Right lobe of liver (tissue), 6 donors: Measurements from ENCODE around the gene LRP5. TPM values are rescaled to one million over a fixed set of nuclear protein-coding genes. Genes with fewer than 3 reads are reported as not detected.
A peak's percentile ranks its signal among the peaks of the same experiment; 100 is the strongest.

Source experiments
- ATAC-seq, 4 donors: fragments of 200-7000 bp; cut with Tn5 transposase; one replicate each; pipeline ENCODE4 v1.9.1; 2020; ENCODE audit warnings: mild to moderate bottlenecking in 4 of 4, moderate library complexity in 4 of 4
- DNase-seq, 3 donors: peaks; one replicate each; pipeline ENCODE4 v3.0.0-alpha.2; 2020
- H3K27ac ChIP-seq, 3 donors: fragments of 200-600 bp; one replicate each; pipeline ENCODE4 v1.8.0; 2022
- H3K27me3 ChIP-seq, 2 donors: fragments of 200-600 bp; one replicate each; pipeline ENCODE4 v1.8.0; 2022
- H3K36me3 ChIP-seq, 4 donors: fragments of 200-600 bp; sonication (generic) in 1 of 4; one replicate each; pipeline versions ENCODE4 v1.5.1 to v1.8.0; 2017 to 2022; ENCODE audit warnings: control low read depth in 1 of 4
- H3K4me1 ChIP-seq, 4 donors: fragments of 200-600 bp; sonication (generic) in 1 of 4; one replicate each; pipeline versions ENCODE4 v1.5.1 to v1.8.0; 2017 to 2022; ENCODE audit warnings: control low read depth in 1 of 4
- H3K4me3 ChIP-seq, 3 donors: fragments of 200-600 bp; one replicate each; pipeline ENCODE4 v1.8.0; 2022
- H3K9me3 ChIP-seq, 4 donors: fragments of 200-600 bp; sonication (generic) in 1 of 4; one replicate each; pipeline versions ENCODE4 v1.5.1 to v1.8.0; 2017 to 2022; ENCODE audit warnings: control low read depth in 1 of 4
- CTCF ChIP-seq, 4 donors: fragments of 200-600 bp in 3 of 4; fragments of 450-650 bp in 1 of 4; IDR thresholded peaks; one replicate each; pipeline versions ENCODE4 v1.5.1 to v1.8.0; 2016 to 2022; ENCODE audit warnings: antibody characterized with exemption in 4 of 4, mild to moderate bottlenecking in 2 of 4
- POLR2A ChIP-seq: fragments of 450-650 bp; IDR thresholded peaks from one replicate; pipeline ENCODE4 v1.6.1; 2017; ENCODE audit warnings: antibody characterized with exemption, mild to moderate bottlenecking
- WGBS: methylation state at CpG from one replicate; pipeline ENCODE4 v1.1.6; 2018; ENCODE audit warnings: low coverage, low lambda C conversion rate; ENCODE audit not compliant: insufficient coverage; ENCODE audit errors: missing lambda C conversion rate; 5-methylcytosine and 5-hydroxymethylcytosine counted together
- intact Hi-C, 2 donors: fragments of 100-400 bp; cut with DNase I; formaldehyde crosslinking; loops; one replicate each; pipeline versions ENCODE4 v1.11.2 to v1.14.1; 2022
- total RNA-seq, 6 experiments: library from RNA; depleted of rRNA in 2 of 6; stranded (reverse); fragments of >200 nt in 2 of 6; fragmentation: NEBNext Ultra II Directional in 3 of 6; extraction: Animal tissue kit (Norgen Biotek cat#: 25700) in 3 of 6; gene quantifications; one replicate each; pipeline versions ENCODE4 v1.1.0 to v1.2.4, GENCODE V29; 2016 to 2023
- donor health status: DM: no; HTN: yes; CAD: no.
- donor health status: DM: no; HTN: no; CAD: no.
- donor health status: DM: no; HTN: no; CAD: no.
- donor health status: DM: no; HTN: yes; CAD: no.
- donor health status: DM: no; HTN: yes; CAD: no.

The LRP5 gene
- total RNA-seq, 6 experiments from 2014 or later = 74.4 to 120 (median 88.2) TPM

GRCh38 chr11:68324695-68325094 is 12.3 kb downstream of the LRP5 start:
- peak overlapping the region in 1 of 3 donors; percentile 8 for H3K27ac ChIP-seq
- DNase-seq = no peak
- no peaks in the 10 kb centered on the region for H3K27me3 ChIP-seq
- ATAC-seq = no peak
- H3K36me3 ChIP-seq = no peaks in the 10 kb centered on the region
- no CpG with 5 or more reads among the region's 10 CpGs for WGBS
- H3K4me1 ChIP-seq = peaks cover 2 to 97% (median 52%) of the 10 kb centered on the region in 4 donors
- no peak for TF ChIP-seq POLR2A
- TF ChIP-seq CTCF (IDR thresholded peaks at IDR 0.05) = no peak
- H3K4me3 ChIP-seq = no peak overlapping the region
- intact Hi-C loops = loop anchor here in 1 of 2 donors (10.0 kb wide), 1 partner anchor 50 kb away; no protein-coding TSS in a partner anchor
- no peaks in the 10 kb centered on the region for H3K9me3 ChIP-seq

- WGBS = 20% methylated on average over 1 of the region's 18 CpGs
- Histone ChIP-seq H3K4me3 (no peak overlapping the region), H3K4me1 (peaks cover 2 to 97% (median 54%) of the 10 kb centered on the region in 4 donors), H3K36me3 (no peaks in the 10 kb centered on the region), H3K9me3 (no peaks in the 10 kb centered on the region), H3K27me3 (no peaks in the 10 kb centered on the region), H3K27ac (peak overlapping the region in 2 of 3 donors; percentile 82 to 87)
- DNase-seq (no peak), ATAC-seq (no peak)
- TF ChIP-seq CTCF (IDR thresholded peaks at IDR 0.05) (no peak), POLR2A (no peak)
- intact Hi-C loops = loop anchor here in 1 of 2 donors (10.0 kb wide), 1 partner anchor 49 kb away; no protein-coding TSS in a partner anchor
Observed at GRCh38 chr11:68325183-68325906, 13.0 kb downstream of the LRP5 start.

GRCh38 chr11:68325907-68326220 is 13.5 kb downstream of the LRP5 start:
- 60% methylated on average over 2 of the region's 13 CpGs for WGBS

More at GRCh38 chr11:68325907-68326220, 13.5 kb downstream of the LRP5 start:
- peaks cover 2 to 97% (median 54%) of the 10 kb centered on the region in 4 donors for H3K4me1 ChIP-seq
- intact Hi-C loops = loop anchor here in 1 of 2 donors (10.0 kb wide), 1 partner anchor 49 kb away; no protein-coding TSS in a partner anchor
- H3K27me3 ChIP-seq = no peaks in the 10 kb centered on the region
- H3K36me3 ChIP-seq = no peaks in the 10 kb centered on the region
- H3K9me3 ChIP-seq = no peaks in the 10 kb centered on the region
- ATAC-seq (no peak), DNase-seq (no peak)
- no peak for TF ChIP-seq POLR2A
- TF ChIP-seq CTCF (IDR thresholded peaks at IDR 0.05) = no peak
- peak overlapping the region in 2 of 3 donors; percentile 82 to 87 for H3K27ac ChIP-seq
- no peak overlapping the region for H3K4me3 ChIP-seq
